Type B pancreatic cell (in vitro differentiated cells): Measurements from ENCODE around the gene DOHH. TPM values are rescaled to one million over a fixed set of nuclear protein-coding genes. Genes with fewer than 3 reads are reported as not detected.

Source experiments
- DNase-seq: peaks from one replicate; pipeline ENCODE4 v3.0.0; 2021; ENCODE audit warnings: mixed read lengths; ENCODE audit not compliant: unreplicated experiment; ENCODE audit errors: extremely low spot score
- H3K27ac Mint-ChIP-seq: 2 replicates; pipeline ENCODE4 v1.8.0; 2021; ENCODE audit warnings: mild to moderate bottlenecking, mixed read lengths
- H3K27me3 Mint-ChIP-seq: 2 replicates; pipeline ENCODE4 v1.8.0; 2021; ENCODE audit warnings: mixed read lengths
- H3K36me3 Mint-ChIP-seq: 2 replicates; pipeline ENCODE4 v1.8.0; 2021; ENCODE audit warnings: mixed read lengths
- H3K4me1 Mint-ChIP-seq: one replicate; pipeline ENCODE4 v1.8.0; 2021; ENCODE audit warnings: mixed read lengths; ENCODE audit not compliant: unreplicated experiment
- H3K4me3 Mint-ChIP-seq: 2 replicates; pipeline ENCODE4 v1.8.0; 2021; ENCODE audit warnings: mild to moderate bottlenecking, mixed read lengths
- H3K9me3 Mint-ChIP-seq: 2 replicates; pipeline ENCODE4 v1.8.0; 2021; ENCODE audit warnings: mixed read lengths
- total RNA-seq: library from RNA; stranded (reverse); gene quantifications from 2 replicates; pipeline ENCODE4 v1.2.1, GENCODE V29; 2021; ENCODE audit warnings: low replicate concordance
- TF ChIP-seq, protein P1 (sequence below): fragments of 200-600 bp; sonication (generic); conservative IDR thresholded peaks from 2 replicates; pipeline ENCODE4 v1.5.0; 2021; ENCODE audit warnings: antibody characterized with exemption, mild to moderate bottlenecking

The DOHH gene
- total RNA-seq, 1 donor from 2014 or later, result 10.8 TPM

DNA sequence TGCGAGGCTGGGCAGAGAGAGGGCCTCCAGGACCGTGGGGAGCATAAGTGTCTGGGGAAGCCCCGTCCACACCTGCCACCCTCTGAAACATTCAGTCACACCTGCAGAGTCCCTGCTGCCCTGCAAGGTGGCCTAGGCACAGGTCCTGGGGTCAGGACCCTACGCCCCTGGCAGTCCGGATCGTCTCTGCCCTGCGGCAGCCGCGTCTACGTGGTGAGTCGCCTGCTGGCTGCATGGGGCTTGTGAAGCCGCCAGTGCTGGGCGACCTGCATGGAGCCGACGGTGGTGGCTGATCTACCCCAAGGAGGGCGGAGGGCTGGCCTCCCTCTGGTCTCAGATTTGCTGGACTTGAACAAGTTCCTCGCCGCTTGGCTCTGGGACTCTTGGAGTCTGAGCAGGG lies 18.7 kb upstream of the DOHH start:
- Mint-ChIP-seq H3K4me3 (no peak overlapping the region), H3K27me3 (no peaks in the 10 kb centered on the region), H3K36me3 (peaks cover 5% of the 10 kb centered on the region), H3K4me1 (no peaks in the 10 kb centered on the region), H3K9me3 (no peaks in the 10 kb centered on the region), H3K27ac (no peak overlapping the region)
- DNase-seq, result no peak
- TF ChIP-seq, protein P1, sequence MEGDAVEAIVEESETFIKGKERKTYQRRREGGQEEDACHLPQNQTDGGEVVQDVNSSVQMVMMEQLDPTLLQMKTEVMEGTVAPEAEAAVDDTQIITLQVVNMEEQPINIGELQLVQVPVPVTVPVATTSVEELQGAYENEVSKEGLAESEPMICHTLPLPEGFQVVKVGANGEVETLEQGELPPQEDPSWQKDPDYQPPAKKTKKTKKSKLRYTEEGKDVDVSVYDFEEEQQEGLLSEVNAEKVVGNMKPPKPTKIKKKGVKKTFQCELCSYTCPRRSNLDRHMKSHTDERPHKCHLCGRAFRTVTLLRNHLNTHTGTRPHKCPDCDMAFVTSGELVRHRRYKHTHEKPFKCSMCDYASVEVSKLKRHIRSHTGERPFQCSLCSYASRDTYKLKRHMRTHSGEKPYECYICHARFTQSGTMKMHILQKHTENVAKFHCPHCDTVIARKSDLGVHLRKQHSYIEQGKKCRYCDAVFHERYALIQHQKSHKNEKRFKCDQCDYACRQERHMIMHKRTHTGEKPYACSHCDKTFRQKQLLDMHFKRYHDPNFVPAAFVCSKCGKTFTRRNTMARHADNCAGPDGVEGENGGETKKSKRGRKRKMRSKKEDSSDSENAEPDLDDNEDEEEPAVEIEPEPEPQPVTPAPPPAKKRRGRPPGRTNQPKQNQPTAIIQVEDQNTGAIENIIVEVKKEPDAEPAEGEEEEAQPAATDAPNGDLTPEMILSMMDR, result no peak

DNA sequence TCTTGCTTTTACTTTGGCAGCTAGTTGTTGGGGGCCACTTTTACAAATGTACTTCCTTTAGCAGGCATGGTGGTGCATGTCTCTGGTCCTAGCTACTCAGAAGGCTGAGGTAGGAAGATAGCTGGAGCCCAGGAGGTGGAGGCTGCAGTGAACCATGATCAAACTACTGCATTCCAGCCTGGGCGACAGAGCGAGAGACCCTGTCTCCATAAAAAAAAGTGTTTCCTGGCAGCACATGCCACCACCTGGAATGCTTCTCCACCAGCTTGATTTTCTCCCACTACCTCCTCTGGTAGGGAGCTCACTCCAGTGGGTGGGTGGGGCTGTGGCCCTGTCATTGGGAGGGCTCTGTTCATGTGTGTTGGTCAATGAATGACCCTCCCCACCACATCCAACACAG lies 18.2 kb upstream of the DOHH start:
- H3K4me3 Mint-ChIP-seq, result no peak overlapping the region
- no peak for DNase-seq
- no peaks in the 10 kb centered on the region for H3K4me1 Mint-ChIP-seq
- TF ChIP-seq, protein P1, result no peak
- no peaks in the 10 kb centered on the region for H3K9me3 Mint-ChIP-seq
- no peaks in the 10 kb centered on the region for H3K27me3 Mint-ChIP-seq
- H3K36me3 Mint-ChIP-seq, result peaks cover 5% of the 10 kb centered on the region
- no peak overlapping the region for H3K27ac Mint-ChIP-seq

DNA sequence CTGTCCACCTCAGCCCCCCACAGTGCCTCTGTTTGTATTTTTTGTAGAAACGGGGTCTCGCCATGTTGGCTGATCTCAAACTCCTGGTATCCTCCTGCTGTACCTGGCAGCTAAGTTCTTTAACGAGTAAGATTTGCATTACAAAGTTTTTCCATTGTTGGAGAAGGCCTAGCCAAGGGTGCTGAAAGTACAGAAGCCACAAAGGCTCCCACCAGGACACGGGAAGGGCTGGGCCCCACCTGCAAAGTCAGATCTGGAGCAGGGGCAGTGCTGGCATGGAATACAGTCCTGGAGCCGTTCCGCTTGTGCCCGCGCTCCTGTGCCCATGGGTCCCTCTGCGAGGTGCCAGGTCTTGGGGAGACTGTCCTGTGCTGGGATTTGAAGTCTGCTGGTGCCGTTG lies 17.8 kb upstream of the DOHH start:
- H3K27ac Mint-ChIP-seq, result no peak overlapping the region
- H3K4me3 Mint-ChIP-seq, result no peak overlapping the region

DNA sequence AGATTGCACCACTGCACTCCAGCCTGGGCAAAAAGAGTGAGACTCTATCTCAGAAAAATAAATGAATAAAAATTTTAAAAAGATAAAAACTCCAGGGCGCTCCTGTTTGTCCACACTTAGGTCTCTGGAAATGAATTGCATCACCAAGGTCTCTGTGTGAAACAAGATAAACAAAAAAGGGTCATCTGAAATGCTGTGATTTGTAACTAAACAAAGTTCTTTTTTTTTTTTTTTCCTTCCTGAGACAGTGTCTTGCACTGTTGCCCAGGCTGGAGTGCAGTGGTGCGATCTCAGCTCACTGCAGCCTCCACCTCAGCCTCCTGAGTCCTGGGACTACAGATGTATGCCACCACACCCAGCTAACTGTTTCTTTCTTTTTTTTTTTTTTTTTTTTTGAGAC lies 17.2 kb upstream of the DOHH start:
- Mint-ChIP-seq H3K36me3 (peaks cover 5% of the 10 kb centered on the region), H3K4me3 (no peak overlapping the region), H3K9me3 (no peaks in the 10 kb centered on the region), H3K27me3 (no peaks in the 10 kb centered on the region), H3K4me1 (no peaks in the 10 kb centered on the region), H3K27ac (no peak overlapping the region)
- DNase-seq, result no peak
- TF ChIP-seq, protein P1, result no peak

More for the DNA sequence above, 17.8 kb upstream of the DOHH start:
- no peaks in the 10 kb centered on the region for H3K9me3 Mint-ChIP-seq
- H3K27me3 Mint-ChIP-seq, result no peaks in the 10 kb centered on the region
- peaks cover 5% of the 10 kb centered on the region for H3K36me3 Mint-ChIP-seq
- no peaks in the 10 kb centered on the region for H3K4me1 Mint-ChIP-seq
- TF ChIP-seq, protein P1, result no peak
- DNase-seq, result no peak

DNA sequence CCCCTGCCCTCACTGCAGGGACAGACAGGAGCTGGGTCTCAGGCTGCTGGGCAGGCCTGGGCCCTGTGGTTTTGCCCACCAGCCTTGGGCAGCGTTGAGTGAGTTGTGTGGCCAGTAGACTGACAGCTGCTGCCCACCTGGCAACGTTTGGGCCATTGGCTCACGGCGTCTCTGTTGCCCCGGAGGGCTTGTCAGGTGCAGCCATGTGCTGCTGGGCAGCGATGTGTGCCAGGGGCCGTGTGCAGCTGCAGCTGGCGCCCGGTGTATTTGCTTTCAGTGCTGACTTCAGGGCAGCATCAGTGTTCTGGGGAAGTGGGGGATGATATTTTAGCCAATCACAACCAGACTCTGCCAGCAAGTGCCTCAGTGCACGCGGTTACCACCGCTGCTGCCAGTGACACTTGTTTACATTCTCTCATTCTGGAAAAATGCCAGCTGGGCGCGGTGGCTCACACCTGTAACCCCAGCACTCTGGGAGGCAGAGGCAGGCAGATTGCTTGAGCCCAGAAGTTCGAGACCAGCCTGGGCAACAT lies 16.3 kb upstream of the DOHH start:
- Mint-ChIP-seq H3K27ac (no peak overlapping the region), H3K36me3 (peaks cover 5% of the 10 kb centered on the region), H3K4me3 (no peak overlapping the region), H3K4me1 (no peaks in the 10 kb centered on the region), H3K9me3 (no peaks in the 10 kb centered on the region), H3K27me3 (no peaks in the 10 kb centered on the region)
- TF ChIP-seq, protein P1, result no peak
- peak; percentile 68 for DNase-seq
